ENCODE results near the gene SVIL.

The SVIL gene, protein sequence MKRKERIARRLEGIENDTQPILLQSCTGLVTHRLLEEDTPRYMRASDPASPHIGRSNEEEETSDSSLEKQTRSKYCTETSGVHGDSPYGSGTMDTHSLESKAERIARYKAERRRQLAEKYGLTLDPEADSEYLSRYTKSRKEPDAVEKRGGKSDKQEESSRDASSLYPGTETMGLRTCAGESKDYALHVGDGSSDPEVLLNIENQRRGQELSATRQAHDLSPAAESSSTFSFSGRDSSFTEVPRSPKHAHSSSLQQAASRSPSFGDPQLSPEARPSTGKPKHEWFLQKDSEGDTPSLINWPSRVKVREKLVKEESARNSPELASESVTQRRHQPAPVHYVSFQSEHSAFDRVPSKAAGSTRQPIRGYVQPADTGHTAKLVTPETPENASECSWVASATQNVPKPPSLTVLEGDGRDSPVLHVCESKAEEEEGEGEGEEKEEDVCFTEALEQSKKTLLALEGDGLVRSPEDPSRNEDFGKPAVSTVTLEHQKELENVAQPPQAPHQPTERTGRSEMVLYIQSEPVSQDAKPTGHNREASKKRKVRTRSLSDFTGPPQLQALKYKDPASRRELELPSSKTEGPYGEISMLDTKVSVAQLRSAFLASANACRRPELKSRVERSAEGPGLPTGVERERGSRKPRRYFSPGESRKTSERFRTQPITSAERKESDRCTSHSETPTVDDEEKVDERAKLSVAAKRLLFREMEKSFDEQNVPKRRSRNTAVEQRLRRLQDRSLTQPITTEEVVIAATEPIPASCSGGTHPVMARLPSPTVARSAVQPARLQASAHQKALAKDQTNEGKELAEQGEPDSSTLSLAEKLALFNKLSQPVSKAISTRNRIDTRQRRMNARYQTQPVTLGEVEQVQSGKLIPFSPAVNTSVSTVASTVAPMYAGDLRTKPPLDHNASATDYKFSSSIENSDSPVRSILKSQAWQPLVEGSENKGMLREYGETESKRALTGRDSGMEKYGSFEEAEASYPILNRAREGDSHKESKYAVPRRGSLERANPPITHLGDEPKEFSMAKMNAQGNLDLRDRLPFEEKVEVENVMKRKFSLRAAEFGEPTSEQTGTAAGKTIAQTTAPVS (N-terminal part only)

DNA sequence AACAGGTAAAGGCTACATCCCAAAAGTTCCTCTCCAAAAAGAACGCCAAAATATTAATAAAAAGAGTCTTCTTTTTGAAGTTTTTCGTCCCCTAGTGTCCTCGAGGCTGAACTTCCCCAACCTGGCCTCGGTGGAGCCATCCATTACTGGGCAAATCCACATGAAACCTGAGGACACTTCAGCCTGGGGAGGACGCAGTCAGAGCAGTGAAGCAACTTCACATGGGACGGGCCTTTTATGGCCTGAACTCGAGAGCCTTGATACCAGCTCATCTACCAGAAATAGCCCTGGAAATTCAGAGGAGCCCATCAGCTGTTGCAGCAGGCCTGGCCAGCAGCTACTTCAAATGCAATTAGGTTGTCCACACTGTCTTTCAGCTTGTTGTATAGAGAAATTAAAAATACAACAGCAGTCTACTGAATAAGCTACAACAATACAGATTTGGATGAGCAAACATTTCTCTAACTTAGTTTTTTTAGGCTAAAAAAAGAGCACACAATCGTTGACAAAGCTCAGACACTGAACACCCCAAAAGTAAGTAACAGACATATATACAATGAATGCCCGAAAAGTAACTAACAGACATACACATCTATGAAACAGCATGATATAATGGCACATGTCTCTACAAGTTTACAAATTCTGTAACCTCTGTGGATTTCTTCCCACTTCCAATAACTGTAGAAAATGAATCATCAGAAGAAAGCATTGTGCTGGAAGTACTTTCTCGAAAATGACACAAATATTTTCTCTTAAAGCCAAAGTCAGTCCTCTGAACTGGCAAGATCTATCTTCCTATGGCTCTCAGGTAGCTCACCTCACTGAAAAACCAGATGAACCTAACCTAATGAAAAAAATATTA, at the start of gene SVIL:
Gene SVIL (minus strand): TSS at position 208 of the 862 bp plus-strand sequence. CDS start 79,913 bp downstream, outside the sequence.
- DNase-seq, result no peak

DNA sequence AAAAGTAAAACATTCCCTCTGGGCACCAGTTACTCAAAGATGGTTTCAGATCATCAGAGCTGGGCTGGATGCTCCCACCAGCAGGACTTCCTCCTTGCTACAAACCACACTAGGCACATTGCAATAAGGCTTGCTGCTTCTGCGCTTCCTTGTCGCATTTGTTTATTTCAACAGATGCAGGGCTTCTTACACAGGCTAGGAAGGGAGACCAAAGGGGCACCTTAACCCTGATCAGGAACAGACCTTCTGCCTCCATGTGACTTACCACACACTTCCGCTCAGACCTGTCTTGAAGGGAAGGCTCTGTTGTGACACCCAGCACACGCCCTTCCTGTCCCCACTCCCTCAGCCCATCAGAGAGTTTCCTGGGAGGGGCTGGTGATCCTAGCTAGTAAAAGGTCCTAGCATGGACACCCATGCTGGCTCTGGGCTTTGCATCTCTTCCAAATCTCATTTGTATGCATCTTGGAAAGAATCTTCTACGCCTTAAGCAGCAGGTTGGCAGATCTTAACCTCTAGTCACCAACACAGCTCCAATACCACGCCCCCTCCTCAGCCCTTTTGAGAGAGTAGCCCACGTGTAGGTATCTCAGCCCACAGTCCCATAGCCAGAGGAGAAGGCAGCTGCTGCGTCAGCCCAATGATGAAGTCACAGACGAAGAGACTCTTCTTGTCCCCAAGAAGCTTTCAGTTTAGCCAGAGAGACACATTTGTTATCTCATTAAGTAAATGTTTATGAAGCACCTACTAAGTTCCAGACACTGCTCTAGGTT, 47.1 kb upstream of the SVIL start:
- DNase-seq, result no peak

DNA sequence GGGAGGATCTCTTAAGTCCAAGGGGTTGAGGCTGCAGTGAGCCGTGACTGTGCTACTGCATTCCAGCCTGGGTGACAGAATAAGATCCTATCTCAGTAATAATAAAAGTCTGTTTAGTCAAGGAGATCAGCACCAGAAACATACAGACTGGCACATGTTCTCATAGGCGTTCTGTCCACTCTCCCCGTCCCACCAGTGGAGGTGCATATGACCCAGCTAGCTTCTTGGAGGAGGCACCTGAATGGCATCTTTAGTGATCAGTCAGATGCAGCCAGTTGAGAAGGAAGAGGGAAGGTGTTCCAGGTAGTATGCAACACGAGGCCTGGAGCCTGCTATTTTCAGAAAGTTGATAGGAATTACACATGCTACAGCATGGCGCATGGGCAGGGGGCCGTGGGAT, 45.3 kb upstream of the SVIL start:
- DNase-seq, result no peak

DNA sequence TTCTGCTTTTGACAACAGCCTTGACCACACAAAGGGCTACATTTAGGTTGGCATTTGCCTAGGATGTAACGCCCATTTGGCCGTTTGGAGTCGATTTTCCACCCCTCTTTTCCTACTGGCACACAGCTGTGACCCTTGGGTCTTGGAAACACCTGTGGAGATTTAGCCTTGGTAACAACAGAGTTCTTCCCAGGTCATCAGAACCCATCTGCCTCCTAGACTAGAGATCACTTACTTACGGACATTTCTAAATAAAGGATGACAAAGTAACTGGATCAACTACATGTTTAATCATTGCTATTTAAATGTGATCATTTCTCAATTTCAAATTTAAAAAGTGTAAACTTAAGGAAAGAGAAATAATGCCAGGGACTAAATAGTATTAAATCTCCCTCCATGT, 42.0 kb upstream of the SVIL start:
- DNase-seq, result no peak

DNA sequence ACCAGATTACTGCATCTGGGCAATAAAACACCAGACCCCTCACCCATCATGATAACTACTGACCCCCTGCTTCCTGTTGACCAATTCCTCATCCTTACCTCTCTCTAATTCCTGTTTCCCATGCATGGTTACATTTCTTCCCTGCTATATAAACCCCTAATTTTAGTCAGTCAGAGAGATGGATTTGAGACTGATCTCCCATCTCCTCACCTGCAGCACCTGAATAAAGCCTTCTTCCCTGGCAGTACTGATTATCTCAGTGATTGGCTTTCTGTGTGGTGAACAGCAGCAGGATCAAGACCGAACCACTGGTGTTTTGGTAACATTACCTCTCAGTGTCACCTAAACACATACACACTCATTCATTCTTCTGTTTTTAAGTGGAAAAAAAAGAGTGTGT, 41.2 kb upstream of the SVIL start:
- no peak for DNase-seq

DNA sequence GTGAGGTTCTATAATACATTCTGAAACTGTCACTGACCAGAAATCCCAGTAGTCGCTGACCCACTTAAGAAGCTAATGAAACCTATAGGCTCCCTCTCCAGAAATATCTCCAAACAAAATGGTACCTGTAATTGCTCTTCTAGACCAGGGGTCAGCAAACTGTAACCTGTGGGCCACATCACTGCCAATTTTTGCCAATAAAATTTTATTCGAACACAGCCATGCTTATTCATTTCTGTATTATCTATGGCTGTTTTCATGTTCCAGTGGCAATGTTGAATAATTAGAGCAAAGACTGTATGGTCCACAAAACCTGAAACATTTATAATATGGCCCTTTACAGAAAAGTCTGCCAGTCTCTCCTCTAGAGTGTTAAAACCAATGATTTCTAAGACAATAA, 37.2 kb upstream of the SVIL start:
- DNase-seq, result no peak

DNA sequence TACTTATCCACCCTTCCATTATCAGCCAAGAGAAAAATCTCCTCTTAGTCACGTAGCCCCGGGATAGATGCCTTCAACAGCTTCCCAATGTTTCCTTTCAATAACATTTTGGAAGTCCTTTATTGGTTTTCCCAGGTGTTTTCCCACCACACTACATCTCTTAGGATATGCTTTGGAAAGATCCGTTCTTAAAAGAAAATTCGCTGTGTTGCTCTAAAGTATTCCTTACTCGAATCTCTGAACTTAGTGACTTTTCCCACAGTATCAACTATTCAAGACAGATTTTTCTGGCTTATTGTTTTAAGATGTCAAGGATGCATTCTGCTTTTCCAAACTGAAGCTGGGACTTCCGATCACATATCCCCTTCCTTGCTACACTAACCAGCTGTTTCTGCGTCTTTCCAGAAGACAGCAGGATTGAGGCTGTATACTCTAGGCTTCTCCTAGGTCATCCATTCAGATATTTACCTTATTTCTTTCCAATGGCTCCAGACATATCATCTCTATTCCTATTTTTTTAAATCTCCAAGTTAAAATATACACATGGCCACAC, 36.5 kb upstream of the SVIL start:
- DNase-seq, result no peak

DNA sequence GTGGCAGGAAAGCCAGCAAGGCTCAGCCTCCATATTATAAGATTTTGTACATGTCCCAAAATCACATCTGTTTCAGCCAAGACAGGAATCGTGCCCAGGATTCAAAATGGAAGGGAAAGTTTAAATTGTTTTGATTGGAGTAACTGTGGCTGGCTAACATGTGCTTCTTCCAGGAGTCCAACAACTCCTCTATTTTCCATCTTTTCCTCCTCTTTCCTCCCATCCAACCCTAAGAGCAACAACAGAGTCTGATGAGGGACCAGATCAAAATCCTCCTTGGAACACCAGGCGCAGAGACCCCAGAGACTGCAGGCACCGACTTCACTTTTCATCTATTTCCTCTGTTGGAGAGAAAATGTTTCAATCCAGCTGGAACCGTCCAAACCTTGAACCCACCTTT, 36.0 kb upstream of the SVIL start:
- no peak for DNase-seq

DNA sequence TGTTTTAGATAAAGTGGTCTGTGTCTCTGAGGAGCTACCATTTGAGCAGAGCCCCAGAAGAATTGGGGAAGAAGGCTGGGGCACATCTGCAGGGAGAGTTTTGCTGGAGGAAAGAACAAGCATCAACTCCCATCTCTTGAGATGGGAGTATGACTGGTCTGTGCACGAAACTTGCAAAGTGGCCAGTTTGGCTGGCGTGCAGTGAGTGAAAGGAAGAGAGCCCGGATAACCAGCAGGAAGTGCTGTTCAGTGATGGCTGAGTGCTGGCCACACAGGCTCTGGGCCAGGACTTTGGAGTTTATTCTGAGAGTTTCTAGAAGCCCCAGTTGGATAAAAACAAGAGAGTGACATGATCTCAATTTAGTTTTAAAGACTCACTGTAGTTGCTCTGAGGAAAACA, 34.4 kb upstream of the SVIL start:
- no peak for DNase-seq

DNA sequence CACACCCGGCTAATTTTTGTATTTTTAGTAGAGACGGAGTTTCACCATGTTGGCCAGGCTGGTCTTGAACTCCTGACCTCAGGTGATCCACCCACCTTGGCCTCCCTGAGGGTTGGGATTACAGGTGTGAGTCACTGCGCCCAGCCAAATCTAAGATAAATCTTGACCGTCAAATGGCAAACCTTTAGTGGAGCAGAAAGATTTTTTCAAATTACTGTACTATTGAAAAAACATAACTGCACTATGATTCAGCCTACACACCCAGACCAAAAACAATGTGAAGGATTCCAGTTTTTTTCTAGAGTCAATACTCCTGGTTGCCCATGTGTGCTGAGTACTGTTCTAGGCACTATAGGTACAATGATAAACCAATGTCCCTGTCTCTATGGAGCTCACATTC, 33.9 kb upstream of the SVIL start:
- no peak for DNase-seq

DNA sequence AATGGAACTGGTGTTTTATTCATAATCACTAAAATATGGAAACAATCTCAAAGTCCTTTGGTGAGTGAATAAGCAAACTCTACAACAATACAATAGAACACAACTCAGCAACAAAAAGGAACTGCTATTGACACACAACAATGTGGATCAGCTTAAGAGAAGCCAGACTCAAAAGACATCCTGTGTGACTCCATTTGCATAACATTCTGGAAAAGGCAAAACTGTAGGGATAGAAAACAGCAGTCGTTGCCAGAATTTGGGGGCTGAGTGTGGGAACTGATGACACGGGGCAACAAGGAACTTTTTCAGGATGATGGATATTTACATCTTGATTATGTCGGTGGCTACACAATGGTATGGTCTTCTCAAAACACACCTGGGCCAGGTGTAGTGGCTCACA, 32.4 kb upstream of the SVIL start:
- no peak for DNase-seq

DNA sequence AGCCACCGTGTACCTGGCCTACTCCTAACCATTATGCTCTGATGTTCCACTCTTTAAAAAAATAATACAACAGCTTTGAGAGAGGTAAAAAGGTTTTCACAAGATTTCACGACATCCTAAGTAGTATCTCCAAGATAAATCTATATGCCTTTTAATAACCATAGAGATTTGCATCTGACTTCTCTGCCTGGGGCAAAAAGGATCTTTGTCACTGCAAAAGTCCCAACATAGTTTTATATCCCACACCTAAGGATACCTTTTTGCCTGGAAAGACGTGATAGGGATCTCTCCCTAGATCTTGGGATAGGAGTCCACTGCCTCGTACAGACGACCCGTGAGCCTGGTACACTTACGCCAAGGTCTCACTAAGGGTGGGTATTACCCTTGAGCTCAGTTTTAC, 31.4 kb upstream of the SVIL start:
- DNase-seq, result no peak

DNA sequence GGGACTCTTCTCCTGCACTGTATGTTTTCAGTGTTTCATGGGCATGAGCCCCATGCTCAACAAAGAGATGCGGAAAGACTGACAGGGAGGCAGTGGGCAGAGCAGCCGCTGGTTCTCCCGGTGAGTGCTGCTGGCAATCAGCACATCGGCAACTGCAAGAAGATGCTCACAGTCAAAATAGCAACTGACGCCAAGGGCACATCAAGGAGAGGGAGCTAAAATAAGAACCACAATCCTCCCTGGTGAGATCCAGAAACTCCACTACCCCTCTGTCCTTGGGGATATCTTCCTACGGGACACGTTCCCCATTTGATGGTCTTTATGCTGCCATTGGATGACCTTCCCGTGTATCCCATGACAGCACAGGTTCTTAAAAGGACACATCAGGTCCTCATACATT, 28.9 kb upstream of the SVIL start:
- no peak for DNase-seq

DNA sequence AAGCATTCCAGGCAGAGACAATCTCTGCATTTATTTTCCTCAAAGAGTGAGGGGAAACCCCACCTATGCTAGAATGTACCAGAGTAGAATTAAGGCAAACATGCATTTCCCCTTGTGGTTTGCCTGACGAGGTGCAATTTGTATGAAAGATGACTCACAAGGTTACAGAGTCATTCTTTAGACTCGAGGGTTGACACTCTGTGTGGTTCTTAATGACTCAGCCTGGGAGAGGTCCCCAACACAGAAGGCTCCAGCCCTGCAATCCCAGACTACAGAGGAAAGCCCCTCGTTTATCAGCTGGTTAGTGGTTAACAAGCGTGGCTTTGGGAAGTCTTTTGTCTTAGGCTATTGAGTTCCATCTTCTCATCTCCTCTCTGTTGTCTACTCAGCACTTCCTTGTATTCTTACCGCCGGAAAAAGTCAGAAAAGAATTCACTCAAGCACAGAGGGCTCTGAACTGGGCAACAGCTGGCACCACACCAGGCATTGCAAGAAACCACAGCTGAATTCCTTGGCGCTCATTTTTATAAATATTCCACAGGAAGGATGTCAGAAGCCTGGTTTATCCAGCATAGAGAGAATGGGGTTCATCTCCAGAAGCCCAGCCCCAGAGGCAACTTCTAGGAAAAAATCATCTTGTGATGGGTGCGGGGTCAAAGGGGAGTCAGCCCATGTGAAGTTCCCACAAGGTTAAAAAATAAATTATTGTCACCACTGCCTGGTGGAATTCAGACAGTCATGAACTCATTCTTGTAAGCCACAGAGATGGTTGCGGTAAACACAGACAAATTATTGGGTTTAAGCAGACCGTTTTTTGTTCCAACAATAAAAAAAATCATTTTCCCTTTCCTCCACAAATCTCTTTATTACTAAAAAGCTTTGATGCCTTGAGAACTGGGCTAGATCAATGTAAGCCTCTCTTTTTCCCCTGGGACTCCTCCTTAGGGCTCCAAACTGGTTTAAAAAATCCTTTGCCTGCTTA, 24.5 kb upstream of the SVIL start:
- no peak for DNase-seq

DNA sequence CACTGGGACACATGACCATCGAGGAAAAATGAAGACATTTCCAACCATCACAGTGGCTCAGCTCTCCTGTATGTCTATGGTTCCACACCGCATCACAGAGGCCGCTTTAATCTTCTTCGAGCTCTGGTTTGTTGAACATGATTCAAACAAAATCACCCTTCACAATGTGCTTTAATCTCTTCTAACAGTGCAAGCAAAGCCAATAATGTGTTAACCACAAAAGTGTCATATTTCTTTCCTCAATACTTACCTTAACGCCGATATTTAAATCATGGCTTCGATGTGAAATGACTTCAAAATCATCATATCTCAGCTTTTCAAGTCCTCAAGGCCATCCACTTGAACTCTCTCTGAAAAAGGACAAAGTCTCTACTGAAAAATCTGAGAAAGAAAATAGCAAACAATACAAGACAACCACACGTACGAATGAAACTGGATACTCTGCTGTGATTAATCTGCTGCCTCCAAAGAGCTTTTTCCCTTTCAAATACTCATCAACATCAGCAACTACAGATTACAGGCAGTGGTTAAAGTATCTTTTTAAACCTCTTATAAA, 23.0 kb upstream of the SVIL start:
- DNase-seq, result peak; percentile 31

DNA sequence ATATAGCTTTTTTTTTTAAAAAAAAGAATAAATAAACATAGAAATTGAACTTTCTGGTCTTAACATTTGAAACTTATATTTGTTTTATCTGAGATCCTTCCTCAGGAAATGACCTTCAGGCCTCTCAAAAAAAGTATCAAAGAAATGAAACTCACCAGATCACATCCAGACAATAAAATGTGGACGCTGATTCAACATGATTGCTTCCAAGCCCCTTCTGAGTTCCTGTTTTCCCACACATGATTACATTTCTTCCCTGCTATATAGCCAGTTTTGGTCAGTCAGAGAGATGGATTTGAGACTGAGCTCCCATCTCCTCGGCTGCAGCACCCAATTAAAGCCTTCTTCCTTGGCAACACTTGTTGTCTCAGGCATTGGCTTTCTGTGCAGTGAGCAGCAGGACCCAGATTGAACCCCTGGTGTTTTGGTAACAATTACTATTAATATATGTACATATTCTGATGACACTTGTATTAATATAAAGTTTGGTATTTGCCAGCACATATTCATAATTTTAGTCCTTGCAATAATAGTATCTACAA, 21.8 kb upstream of the SVIL start:
- DNase-seq, result no peak

DNA sequence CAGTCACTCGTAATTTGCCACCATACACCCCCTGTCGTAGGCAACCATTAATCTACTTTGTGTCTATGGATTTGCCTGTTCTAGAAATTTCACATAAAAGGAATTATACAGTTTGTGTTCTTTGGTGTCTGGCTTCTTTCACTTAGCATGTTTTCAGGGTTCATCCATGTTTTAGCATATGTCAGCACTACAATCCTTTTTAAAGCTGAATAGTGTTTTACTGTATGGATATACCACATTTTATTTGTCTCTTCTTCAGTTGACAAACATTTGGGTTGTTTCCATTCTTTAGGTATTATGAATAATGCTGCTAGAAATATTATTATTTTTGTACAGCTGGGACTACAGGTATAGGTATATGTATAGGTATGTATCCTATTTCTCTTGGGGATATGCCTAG, 17.4 kb upstream of the SVIL start:
- DNase-seq, result no peak

DNA sequence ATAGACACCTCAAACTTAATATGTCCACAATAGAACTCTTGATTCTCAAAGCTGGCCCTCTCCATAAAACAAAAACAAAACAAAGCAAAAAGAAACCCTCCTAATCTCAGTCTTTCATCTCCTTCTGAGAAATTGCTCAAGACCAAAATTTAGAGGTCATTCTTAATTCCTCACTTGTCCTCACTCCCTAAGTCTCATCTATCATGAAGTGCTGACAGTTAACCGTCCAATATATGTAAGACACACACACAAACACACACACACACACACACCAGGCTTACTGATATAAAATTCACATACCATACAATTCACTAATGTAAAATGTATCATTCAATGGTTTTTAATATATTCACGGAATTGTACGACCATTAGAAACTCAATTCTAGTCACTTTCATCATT, 17.0 kb upstream of the SVIL start:
- no peak for DNase-seq

DNA sequence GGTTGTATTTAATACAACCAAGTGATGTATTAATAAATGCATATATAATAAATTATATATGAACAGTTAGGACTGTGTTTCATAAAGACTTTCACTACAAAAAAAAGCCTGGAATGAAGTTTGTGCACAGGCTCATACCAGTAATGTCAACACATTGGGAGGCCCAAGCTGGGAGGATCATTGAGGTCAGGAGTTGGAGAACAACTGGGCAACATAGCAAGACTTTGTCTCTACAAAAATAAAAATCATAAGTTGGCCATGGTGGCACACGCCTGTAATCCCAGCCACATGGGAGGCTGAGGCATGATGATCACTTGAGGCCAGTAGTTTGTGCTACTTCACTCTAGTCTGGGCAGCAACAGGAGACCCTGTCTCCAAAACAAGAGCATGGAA, 15.8 kb upstream of the SVIL start:
- no peak for DNase-seq
